AG04450 (cell line): Measurements from ENCODE around the gene RIPK4. TPM values are rescaled to one million over a fixed set of nuclear protein-coding genes. Genes with fewer than 3 reads are reported as not detected.

ENCODE experiments used
- CTCF ChIA-PET: fragments of 300-600, 350-600 bp; formaldehyde crosslinking; extraction: SDS; loops from one replicate; lab custom pipeline; 2022; ENCODE audit warnings: antibody characterized with exemption, inconsistent platforms; lab: Charles Lee
- POLR2A ChIA-PET: fragments of 350-600 bp; formaldehyde crosslinking; extraction: SDS; loops from one replicate; lab custom pipeline; 2021; ENCODE audit warnings: antibody characterized with exemption, inconsistent platforms; lab: Yijun Ruan, JAX
- DNase-seq: peaks from one replicate; pipeline ENCODE4 v3.0.0-alpha.2; 2011; ENCODE audit warnings: low read depth, low spot score
- H3K27ac ChIP-seq: one replicate; pipeline ENCODE4 v1.5.1; 2012; ENCODE audit warnings: low read depth, low read length, control low read depth
- H3K27me3 ChIP-seq: one replicate; pipeline ENCODE4 v1.6.0; 2012; ENCODE audit warnings: low read length; ENCODE audit not compliant: control insufficient read depth, insufficient read depth
- H3K4me3 ChIP-seq: 2 replicates; pipeline ENCODE4 v1.5.1; 2011; ENCODE audit warnings: mild to moderate bottlenecking, low read depth, low read length, control low read depth
- H3K9me3 ChIP-seq: 2 replicates; pipeline ENCODE4 v1.5.1; 2012; ENCODE audit warnings: low read length; ENCODE audit not compliant: control insufficient read depth, insufficient read depth
- CTCF ChIP-seq: IDR thresholded peaks from 2 replicates; pipeline ENCODE4 v1.5.1; 2011; ENCODE audit warnings: low read depth, low read length, control low read depth, inconsistent platforms
- polyA plus RNA-seq: library from polyadenylated mRNA; depleted of rRNA; stranded (reverse); fragments of >200 nt; gene quantifications from 2 replicates; pipeline ENCODE4 v1.2.3, GENCODE V29; 2011

Gene RIPK4
- polyA plus RNA-seq, 1 experiment = not detected

GRCh38 chr21:41736423-41736822, 30.4 kb downstream of the RIPK4 start:
- no peak for DNase-seq
- peaks cover 26% of the 10 kb centered on the region for H3K27me3 ChIP-seq
- ChIA-PET CTCF (no interaction called here), POLR2A (no interaction called here)
- no peak overlapping the region for H3K4me3 ChIP-seq
- TF ChIP-seq CTCF = no peak
- no peak overlapping the region for H3K27ac ChIP-seq
- H3K9me3 ChIP-seq = peaks cover 26% of the 10 kb centered on the region

- H3K4me3 ChIP-seq = no peak overlapping the region
- ChIA-PET POLR2A (no interaction called here), CTCF (no interaction called here)
- peaks cover 29% of the 10 kb centered on the region for H3K27me3 ChIP-seq
- H3K9me3 ChIP-seq = peaks cover 16% of the 10 kb centered on the region
- no peak for TF ChIP-seq CTCF
- no peak for DNase-seq
- H3K27ac ChIP-seq = no peak overlapping the region
These were observed 32.7 kb downstream of the RIPK4 start for GRCh38 chr21:41733951-41734689.

GRCh38 chr21:41731081-41731480, 35.8 kb downstream of the RIPK4 start:
- DNase-seq = no peak
- H3K4me3 ChIP-seq = no peak overlapping the region
- H3K9me3 ChIP-seq = peaks cover 3% of the 10 kb centered on the region; the same call in 1 of the 2 replicates
- H3K27ac ChIP-seq = no peak overlapping the region
- ChIA-PET CTCF (no interaction called here), POLR2A (no interaction called here)
- peaks cover 25% of the 10 kb centered on the region for H3K27me3 ChIP-seq
- TF ChIP-seq CTCF = no peak

GRCh38 chr21:41730367-41730765, 36.5 kb downstream of the RIPK4 start:
- ChIA-PET POLR2A (interaction anchor here (0.8 kb wide), 1 partner anchor 91 kb away, joined by 3 read pairs; no protein-coding TSS in a partner anchor), CTCF (no interaction called here)
- peaks cover 27% of the 10 kb centered on the region for H3K27me3 ChIP-seq
- H3K9me3 ChIP-seq = peaks cover 3% of the 10 kb centered on the region; the same call in 1 of the 2 replicates
- H3K27ac ChIP-seq = no peak overlapping the region
- no peak for DNase-seq
- no peak for TF ChIP-seq CTCF
- no peak overlapping the region for H3K4me3 ChIP-seq

- ChIA-PET CTCF (no interaction called here), POLR2A (interaction anchor here (0.8 kb wide), 1 partner anchor 91 kb away, joined by 3 read pairs; no protein-coding TSS in a partner anchor)
- Histone ChIP-seq H3K9me3 (peaks cover 3% of the 10 kb centered on the region; the same call in 1 of the 2 replicates), H3K4me3 (no peak overlapping the region), H3K27me3 (peaks cover 24% of the 10 kb centered on the region), H3K27ac (no peak overlapping the region)
- TF ChIP-seq CTCF = no peak
- DNase-seq = no peak
These were observed 37.0 kb downstream of the RIPK4 start for GRCh38 chr21:41729701-41730366.
